ENCODE data around the gene RIPK4. TPM values are rescaled to one million over a fixed set of nuclear protein-coding genes. Genes with fewer than 3 reads are reported as not detected.
A peak's percentile ranks its signal among the peaks of the same experiment; 100 is the strongest.

Gene RIPK4
- total RNA-seq, 4 donors from 2014 or later: 4.4 to 20.5 (median 10.6) TPM

DNA sequence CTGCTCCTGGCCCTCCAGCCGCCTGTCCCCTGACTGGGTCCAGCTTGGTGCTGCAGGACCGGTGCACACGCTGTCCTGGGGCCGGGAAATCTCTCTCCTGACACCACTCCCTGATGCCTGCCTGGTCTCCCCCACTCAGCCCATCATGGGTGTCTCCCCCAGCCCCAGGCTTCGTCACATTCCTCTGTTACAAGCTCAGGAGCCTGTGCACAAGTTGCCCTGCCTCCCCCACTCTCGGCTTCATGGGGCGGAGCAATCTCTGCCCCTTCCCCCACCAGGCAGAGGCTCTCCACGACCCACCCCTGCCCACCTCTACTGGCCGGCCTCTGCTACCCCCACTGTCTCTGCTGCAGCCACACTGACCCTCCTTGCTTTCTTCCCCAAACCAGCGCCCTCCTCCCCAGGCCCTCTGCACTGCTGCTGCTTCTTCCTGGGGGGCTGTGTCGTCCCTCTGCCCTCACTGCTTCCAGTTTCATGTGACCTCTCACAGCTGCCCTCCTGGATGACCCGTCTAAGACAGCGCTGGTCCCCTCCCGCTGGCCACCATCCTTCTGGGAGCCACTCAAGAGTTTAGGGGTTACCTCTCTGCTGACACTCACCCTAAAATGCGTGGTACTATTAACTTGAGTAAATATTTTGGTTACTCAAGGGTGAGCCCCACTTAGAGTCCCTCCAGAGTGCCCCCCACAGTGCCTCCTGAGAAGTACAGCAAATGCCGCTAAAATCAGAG lies 5.7 kb upstream of the RIPK4 start:
- Histone ChIP-seq H3K4me1 (peaks cover 7 to 22% (median 19%) of the 10 kb centered on the region in 4 donors), H3K27ac (no peak overlapping the region), H3K4me3 (no peak overlapping the region), H3K36me3 (no peaks in the 10 kb centered on the region), H3K27me3 (peaks cover 90% of the 10 kb centered on the region), H3K9me3 (no peaks in the 10 kb centered on the region)
- in situ Hi-C loops (cut with MboI; ENCODE audit: low pct_ligation_motif_present in 1 of 4, low pct_unique_long_range_greater_than_20kb in 1 of 4, low sequenced_read_pairs in 3 of 4): loop anchor here in 2 of 4 donors (10.0 kb wide), 1 partner anchor 148 kb away; no protein-coding TSS in a partner anchor
- TF ChIP-seq EP300 (IDR thresholded peaks at IDR 0.05; ENCODE audit: low read depth): no peak
- TF ChIP-seq POLR2AphosphoS5 (IDR thresholded peaks at IDR 0.05): no peak
- TF ChIP-seq, protein P1, sequence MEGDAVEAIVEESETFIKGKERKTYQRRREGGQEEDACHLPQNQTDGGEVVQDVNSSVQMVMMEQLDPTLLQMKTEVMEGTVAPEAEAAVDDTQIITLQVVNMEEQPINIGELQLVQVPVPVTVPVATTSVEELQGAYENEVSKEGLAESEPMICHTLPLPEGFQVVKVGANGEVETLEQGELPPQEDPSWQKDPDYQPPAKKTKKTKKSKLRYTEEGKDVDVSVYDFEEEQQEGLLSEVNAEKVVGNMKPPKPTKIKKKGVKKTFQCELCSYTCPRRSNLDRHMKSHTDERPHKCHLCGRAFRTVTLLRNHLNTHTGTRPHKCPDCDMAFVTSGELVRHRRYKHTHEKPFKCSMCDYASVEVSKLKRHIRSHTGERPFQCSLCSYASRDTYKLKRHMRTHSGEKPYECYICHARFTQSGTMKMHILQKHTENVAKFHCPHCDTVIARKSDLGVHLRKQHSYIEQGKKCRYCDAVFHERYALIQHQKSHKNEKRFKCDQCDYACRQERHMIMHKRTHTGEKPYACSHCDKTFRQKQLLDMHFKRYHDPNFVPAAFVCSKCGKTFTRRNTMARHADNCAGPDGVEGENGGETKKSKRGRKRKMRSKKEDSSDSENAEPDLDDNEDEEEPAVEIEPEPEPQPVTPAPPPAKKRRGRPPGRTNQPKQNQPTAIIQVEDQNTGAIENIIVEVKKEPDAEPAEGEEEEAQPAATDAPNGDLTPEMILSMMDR (IDR thresholded peaks at IDR 0.05): no peak
- TF ChIP-seq POLR2A (IDR thresholded peaks at IDR 0.05): no peak
- 44 to 60% methylated on average over 3 to 14 of the region's 16 CpGs for WGBS, 2 donors (ENCODE audit: low coverage in 1 of 2)
- DNase-seq: no peak
- intact Hi-C loops (cut with DNase I; ENCODE audit: low total_unique reads): no loop called here

- Histone ChIP-seq H3K36me3 (no peaks in the 10 kb centered on the region), H3K4me3 (no peak overlapping the region), H3K27ac (no peak overlapping the region), H3K27me3 (peaks cover 96% of the 10 kb centered on the region), H3K9me3 (no peaks in the 10 kb centered on the region), H3K4me1 (peaks cover 7 to 32% (median 26%) of the 10 kb centered on the region in 4 donors)
- intact Hi-C loops (cut with DNase I; ENCODE audit: low total_unique reads): no loop called here
- DNase-seq: no peak
- in situ Hi-C loops (cut with MboI; ENCODE audit: low pct_ligation_motif_present in 1 of 4, low pct_unique_long_range_greater_than_20kb in 1 of 4, low sequenced_read_pairs in 3 of 4): loop anchor here in 2 of 4 donors (10.0 kb wide), 1 partner anchor 147 kb away; no protein-coding TSS in a partner anchor
- WGBS, 2 donors (ENCODE audit: low coverage in 1 of 2): 87 to 92% methylated on average over 4 to 5 of the region's 7 CpGs
- TF ChIP-seq EP300 (IDR thresholded peaks at IDR 0.05; ENCODE audit: low read depth): no peak
- TF ChIP-seq POLR2A (IDR thresholded peaks at IDR 0.05): no peak
- TF ChIP-seq POLR2AphosphoS5 (IDR thresholded peaks at IDR 0.05): no peak
- TF ChIP-seq, protein P1 (IDR thresholded peaks at IDR 0.05): no peak
Observed at GRCh38 chr21:41771625-41771945, 4.7 kb upstream of the RIPK4 start.

GRCh38 chr21:41770901-41771624 lies 4.2 kb upstream of the RIPK4 start:
- in situ Hi-C loops (cut with MboI; ENCODE audit: low pct_ligation_motif_present in 1 of 4, low pct_unique_long_range_greater_than_20kb in 1 of 4, low sequenced_read_pairs in 3 of 4): loop anchor here in 2 of 4 donors (10.0 kb wide), 1 partner anchor 146 kb away; no protein-coding TSS in a partner anchor
- H3K9me3 ChIP-seq: no peaks in the 10 kb centered on the region
- DNase-seq: no peak
- no peaks in the 10 kb centered on the region for H3K36me3 ChIP-seq
- H3K27ac ChIP-seq: no peak overlapping the region
- no peak overlapping the region for H3K4me3 ChIP-seq
- TF ChIP-seq POLR2A (IDR thresholded peaks at IDR 0.05) (no peak), POLR2AphosphoS5 (IDR thresholded peaks at IDR 0.05) (no peak), EP300 (IDR thresholded peaks at IDR 0.05; ENCODE audit: low read depth) (no peak)
- TF ChIP-seq, protein P1 (IDR thresholded peaks at IDR 0.05): no peak
- 65% methylated on average over 14 of the region's 14 CpGs; no CpG with 5 or more reads in 1 of the 2 donors for WGBS, 2 donors (ENCODE audit: low coverage in 1 of 2)
- H3K27me3 ChIP-seq: peaks cover 96% of the 10 kb centered on the region
- intact Hi-C loops (cut with DNase I; ENCODE audit: low total_unique reads): no loop called here
- H3K4me1 ChIP-seq: peaks cover 7 to 36% (median 30%) of the 10 kb centered on the region in 4 donors

DNA sequence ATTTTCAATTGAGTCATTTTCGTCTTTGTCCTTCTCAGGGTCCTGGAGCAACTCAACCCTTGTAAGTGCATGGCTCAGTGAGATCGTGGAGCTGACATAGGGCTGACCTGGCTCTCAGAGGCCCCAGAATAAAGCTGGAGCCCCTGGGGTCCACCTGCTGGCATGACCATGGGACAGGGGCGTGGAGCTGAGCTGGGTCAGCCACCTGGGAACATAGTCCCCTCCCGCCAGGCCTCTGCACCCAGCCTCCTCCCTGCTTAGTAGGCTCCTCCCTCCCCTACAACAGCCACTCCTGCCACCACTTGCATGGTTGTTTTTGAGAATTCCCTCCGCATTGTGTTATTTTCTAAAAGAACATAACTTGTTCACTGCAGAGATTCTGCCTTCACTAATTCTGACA lies 3.1 kb upstream of the RIPK4 start:
- TF ChIP-seq, protein P1 (IDR thresholded peaks at IDR 0.05): no peak
- TF ChIP-seq POLR2AphosphoS5 (IDR thresholded peaks at IDR 0.05) (no peak), POLR2A (IDR thresholded peaks at IDR 0.05) (no peak), EP300 (IDR thresholded peaks at IDR 0.05; ENCODE audit: low read depth) (no peak)
- WGBS, 2 donors (ENCODE audit: low coverage in 1 of 2): 72 to 100% methylated on average over 1 to 5 of the region's 5 CpGs
- Histone ChIP-seq H3K9me3 (no peaks in the 10 kb centered on the region), H3K4me3 (no peak overlapping the region), H3K36me3 (no peaks in the 10 kb centered on the region), H3K4me1 (peaks cover 7 to 43% (median 32%) of the 10 kb centered on the region in 4 donors), H3K27me3 (peaks cover 96% of the 10 kb centered on the region), H3K27ac (no peak overlapping the region)
- intact Hi-C loops (cut with DNase I; ENCODE audit: low total_unique reads) (no loop called here), in situ Hi-C loops (cut with MboI; ENCODE audit: low pct_ligation_motif_present in 1 of 4, low pct_unique_long_range_greater_than_20kb in 1 of 4, low sequenced_read_pairs in 3 of 4) (loop anchor here in 2 of 4 donors (10.0 kb wide), 1 partner anchor 145 kb away; no protein-coding TSS in a partner anchor)
- peak; percentile 35 for DNase-seq

All from transverse colon (tissue), 4 donors.